Fibroblast of skin of right quadriceps (primary cell): ENCODE data around the gene RCAN1.

Experiments used
- DNase-seq: peaks from one replicate; pipeline ENCODE4 v3.0.0-alpha.2; 2013

RCAN1 gene

GRCh38 chr21:34536820-34537219 is 78.1 kb downstream of the RCAN1 start:
- peak; percentile 63 for DNase-seq

GRCh38 chr21:34536311-34536710 is 78.6 kb downstream of the RCAN1 start:
- DNase-seq = no peak

GRCh38 chr21:34535886-34536285 is 79.0 kb downstream of the RCAN1 start:
- no peak for DNase-seq

DNA sequence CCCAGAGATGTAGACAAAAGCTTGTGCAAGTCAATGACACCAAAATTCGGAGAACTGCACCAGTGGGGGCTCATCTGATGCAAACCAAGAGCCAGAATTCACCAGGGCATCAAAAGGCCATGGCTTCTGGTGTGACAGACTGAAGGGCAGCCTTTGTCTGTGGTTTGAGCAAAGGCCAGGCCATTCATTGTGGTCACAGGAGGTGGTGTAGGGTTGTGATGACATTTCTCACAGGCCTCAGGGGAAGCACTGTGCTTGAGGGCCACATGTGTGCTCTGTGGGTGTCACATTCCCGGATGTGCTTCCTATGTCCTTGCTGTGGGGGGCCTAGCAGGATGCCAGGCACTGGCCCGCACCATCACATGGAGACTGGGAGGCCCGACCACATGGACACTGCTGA is 80.4 kb downstream of the RCAN1 start:
- peak; percentile 62 for DNase-seq

- no peak for DNase-seq
These were observed 81.0 kb downstream of the RCAN1 start for GRCh38 chr21:34533938-34534337.

- DNase-seq = no peak
These were observed 83.5 kb downstream of the RCAN1 start for GRCh38 chr21:34531399-34531798.

DNA sequence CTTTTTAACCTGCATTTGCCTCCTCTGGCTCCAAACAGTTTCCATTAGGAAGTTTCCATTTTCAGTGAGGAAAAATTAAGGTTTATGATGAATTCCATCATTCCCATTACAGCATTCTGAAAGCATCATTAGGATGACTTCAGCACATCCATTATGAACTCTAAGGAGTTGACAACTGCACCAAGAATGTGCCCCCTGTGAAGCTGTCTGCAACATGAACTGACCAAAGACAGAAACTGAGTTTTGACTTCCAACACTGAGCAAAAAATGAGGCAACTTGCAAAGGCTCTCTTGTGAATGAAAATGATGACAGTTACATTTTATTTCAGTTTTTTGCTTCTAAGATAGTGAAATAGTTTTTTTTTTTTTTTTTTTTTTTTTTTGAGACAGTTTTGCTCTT is 84.7 kb downstream of the RCAN1 start:
- DNase-seq = peak; percentile 93

DNA sequence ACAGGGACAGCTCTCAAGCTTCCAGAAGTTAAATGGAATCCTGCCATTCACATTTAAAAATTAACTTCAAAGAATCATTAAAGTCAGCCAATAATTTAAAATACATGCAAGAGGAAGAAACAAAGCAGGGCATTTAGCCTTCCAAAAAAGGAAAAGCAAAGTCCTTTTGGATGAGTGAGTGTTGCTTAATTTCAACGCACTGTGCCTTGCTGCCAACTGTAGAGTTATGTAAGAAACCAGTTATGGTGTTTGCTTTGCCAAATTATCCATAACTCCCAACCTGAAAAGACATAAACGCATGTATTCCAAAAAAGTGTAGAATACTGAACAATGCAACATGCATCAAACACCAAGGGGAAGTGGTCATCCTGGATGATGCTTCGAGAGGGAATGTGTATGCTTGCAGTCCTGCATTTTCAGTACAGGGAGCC is 86.8 kb downstream of the RCAN1 start:
- DNase-seq = peak; percentile 52

DNA sequence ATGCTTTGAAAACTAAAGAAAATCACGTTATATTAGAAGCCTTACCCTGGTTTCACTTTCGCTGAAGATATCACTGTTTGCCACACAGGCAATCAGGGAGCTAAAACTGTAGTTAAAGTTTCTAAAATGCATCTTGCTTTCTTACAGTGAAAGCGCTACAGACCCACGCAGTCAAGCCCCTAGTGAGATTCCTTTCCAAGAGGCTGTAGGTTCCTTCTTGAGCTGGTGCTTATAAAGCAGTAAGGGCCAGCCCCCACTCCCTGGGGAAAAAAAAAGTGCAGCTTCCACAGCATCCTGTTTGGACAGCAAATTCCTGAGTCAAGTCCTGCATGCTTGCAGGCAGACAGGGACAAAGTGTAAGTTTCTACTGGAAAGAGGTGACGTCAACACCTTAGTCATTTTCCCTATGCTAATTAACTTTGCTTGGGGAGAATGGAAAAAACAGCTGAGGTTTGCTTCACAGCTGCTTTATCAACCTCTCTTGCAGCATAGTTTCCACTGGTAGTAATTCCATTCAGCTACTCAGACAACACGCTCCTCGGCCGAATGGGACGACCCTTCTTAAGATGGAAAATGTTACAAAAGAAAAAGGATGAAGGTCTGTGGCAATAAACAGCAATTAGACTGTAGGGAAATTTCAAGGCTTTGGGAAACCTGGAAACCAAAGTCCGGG is 88.2 kb downstream of the RCAN1 start:
- DNase-seq = peak; percentile 100

GRCh38 chr21:34526241-34526617 is 88.7 kb downstream of the RCAN1 start:
- DNase-seq = no peak

DNA sequence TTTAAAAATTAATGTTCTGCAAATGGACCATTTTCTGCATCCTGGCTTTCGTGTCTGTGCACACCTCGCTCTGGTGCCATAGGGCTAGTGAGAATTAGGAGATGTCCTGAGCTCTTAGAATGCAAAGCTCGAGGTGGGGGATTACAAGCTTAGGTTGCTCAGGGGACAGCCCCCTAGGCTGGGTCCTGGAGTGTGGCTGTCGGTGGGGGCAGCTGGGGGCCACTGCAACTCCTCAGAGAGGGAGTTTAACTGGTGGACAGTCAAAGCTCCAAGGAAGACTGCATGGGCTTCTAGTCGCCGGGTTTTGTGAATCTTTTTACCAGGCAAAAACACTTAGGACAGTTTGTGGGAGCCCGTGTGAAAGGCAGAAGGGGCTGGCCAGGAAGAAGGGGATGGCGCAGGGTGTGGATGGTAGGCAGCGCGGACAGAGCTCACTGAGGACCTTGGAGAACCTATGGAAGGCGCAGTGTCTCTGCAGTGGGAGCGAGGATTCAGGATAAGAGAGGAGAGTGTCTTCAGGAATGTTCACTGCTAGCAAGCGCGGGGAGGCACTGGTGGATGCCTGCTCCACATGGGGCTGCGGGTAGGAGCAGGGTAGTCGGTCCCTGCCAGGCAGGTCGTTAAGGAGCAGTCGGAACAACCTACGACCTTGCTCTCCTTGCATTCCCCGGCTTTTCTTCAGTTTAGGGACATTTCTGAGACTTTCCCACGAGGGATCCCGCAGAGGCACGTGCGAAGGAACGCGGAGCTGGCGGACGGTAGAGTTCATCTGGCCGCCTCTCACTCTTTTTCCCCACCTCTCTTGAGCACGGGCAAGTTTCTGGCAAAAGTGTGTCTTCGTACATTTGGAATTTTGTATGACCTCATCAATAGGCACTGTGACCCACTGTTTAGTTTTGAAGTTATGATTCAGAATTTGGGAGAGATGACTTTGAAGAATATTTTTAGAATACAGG is 90.0 kb downstream of the RCAN1 start:
- DNase-seq = peak; percentile 73

- no peak for DNase-seq
These were observed 91.8 kb downstream of the RCAN1 start for GRCh38 chr21:34523019-34523555.

DNA sequence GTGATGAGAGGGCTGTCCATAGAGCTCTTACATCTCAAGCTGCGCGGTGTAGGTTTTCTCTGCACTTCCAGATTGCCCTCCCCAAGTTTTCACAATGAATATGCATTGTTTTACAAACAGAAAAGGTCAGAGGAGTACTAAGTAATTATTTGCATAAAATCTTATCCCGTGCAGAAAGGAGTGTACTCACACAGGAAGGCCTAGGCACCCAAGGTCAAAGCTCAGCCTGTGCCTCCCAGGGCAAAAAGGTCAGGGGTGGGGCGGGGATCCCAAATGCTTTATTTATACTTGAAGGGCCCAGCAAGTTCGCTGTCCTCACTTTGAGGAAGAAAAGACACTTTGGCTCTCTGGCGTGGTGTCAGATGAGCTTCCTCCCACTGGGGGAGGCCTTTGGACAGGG is 92.6 kb downstream of the RCAN1 start:
- no peak for DNase-seq

- DNase-seq = no peak
These were observed 93.4 kb downstream of the RCAN1 start for GRCh38 chr21:34521561-34521960.

- DNase-seq = no peak
These were observed 94.0 kb downstream of the RCAN1 start for GRCh38 chr21:34520764-34521508.

GRCh38 chr21:34520281-34520680 is 94.6 kb downstream of the RCAN1 start:
- DNase-seq = no peak

- no peak for DNase-seq
These were observed 95.2 kb downstream of the RCAN1 start for GRCh38 chr21:34519694-34520093.

DNA sequence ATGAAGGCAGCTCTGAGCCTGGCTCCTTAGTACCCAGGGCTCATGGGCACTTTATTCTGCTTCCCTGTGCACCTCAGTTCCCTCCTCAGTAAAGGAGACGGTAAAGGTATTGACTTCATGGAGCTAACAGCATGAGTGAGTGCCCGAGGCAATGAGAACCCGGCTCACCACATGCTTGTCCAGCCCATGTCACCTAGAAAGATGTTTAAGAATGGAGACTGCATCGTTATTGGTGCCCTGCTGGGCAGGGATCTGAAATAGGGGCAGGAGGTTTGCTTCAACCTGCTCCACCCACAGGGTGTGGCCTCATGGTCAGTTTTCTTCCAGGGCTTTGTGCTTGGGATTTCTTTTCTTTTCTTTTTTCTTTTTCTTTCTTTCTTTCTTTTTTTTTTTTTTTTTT is 95.9 kb downstream of the RCAN1 start:
- DNase-seq = no peak

DNA sequence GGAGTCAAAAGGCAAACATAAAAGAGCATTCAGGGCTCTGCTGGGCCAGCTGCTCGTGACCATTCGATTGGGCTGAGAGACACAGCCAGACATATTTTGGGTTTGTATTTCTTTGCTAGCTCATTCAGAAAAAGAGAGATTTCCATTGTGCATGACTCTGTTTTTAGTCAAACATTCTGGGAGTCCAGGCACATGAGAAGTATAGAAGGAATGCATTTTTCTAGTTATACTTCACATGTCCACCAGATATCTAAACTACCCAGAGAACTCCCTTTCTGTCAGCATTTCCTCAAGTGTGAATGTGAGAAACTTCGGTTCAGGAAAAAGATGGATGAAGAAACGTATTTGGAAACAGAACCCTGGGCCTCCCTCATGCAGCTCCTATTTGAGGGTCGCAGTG is 96.6 kb downstream of the RCAN1 start:
- DNase-seq = no peak

DNA sequence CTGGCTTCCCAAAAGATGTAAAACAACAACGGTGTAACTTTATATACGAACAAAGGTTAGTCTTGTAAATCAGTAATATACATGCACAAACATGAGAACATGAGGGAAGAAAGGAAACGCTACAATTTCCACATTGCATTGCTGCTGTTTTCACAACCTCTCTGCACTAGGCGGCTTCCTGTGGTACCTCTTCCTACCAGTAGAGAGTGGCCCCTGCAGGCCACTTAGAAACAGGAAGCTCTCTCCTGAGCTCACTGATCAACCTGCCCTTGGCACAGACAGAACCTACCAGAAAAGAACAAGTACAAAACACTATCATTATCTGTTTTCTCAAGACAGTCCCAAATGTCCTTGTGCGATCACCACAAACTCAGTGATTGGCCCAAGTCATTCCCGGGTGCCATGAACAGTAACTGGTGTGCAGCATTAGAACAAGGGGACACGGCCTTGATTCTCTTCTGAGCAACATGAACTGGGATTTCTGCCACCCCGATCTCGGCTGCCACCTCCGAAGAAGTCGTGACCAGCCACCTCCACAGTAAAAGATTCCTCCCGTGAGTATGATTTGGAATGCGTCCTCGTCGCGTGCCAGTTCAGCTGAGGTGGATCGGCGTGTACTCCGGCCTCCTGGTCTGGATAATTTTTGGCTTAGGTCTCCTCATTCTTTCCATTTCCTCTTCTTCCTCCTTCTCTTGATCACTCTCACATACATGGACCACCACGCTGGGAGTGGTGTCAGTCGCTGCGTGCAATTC is 97.2 kb downstream of the RCAN1 start:
- DNase-seq = no peak

DNA sequence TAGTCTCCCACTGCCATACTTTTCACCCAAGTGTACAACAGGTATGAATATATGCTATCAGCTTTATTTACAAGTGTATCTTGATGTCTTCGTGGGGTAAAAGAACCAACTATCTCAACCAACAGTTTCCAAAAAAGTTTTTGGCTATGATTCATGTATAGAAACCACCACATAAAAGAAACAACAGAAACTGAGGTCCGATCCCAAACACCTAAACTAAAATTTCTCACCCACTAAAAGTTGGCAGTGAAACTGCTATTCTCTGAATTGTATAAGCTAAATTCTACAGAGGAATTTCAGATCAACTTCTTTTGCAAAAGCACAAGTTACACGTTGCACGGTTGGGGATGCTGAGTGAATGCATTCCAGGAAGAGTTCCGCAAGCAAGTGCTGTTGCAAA is 97.9 kb downstream of the RCAN1 start:
- no peak for DNase-seq

GRCh38 chr21:34514576-34515115 is 100.3 kb downstream of the RCAN1 start:
- DNase-seq = no peak
